HEK293T (cell line): ENCODE data around the gene USB1.

ENCODE experiments used
- CTCF ChIA-PET: fragments of 350-600 bp; formaldehyde crosslinking; extraction: SDS; loops from one replicate; lab custom pipeline; 2021; ENCODE audit warnings: antibody characterized with exemption, inconsistent platforms; lab: Yijun Ruan, JAX
- POLR2A ChIA-PET: fragments of 350-600 bp; formaldehyde crosslinking; extraction: SDS; loops from one replicate; lab custom pipeline; 2020; ENCODE audit warnings: antibody characterized with exemption, inconsistent platforms; lab: Yijun Ruan, JAX
- DNase-seq: peaks from one replicate; pipeline ENCODE4 v3.0.0; 2012; ENCODE audit warnings: mixed read lengths; ENCODE audit errors: extremely low spot score
- ARNT ChIP-seq: fragments of 450-650 bp; IDR thresholded peaks from 2 replicates; pipeline ENCODE4 v1.6.1; 2017; ENCODE audit warnings: mild to moderate bottlenecking
- BHLHE40 ChIP-seq: fragments of 450-650 bp; IDR thresholded peaks from 2 replicates; pipeline ENCODE4 v1.6.1; 2016; ENCODE audit warnings: mild to moderate bottlenecking, moderate library complexity, borderline replicate concordance
- CTBP1 ChIP-seq: fragments of 450-650 bp; IDR thresholded peaks from 2 replicates; pipeline ENCODE4 v1.6.1; 2016; ENCODE audit warnings: borderline replicate concordance
- ELF4 ChIP-seq: fragments of 450-650 bp; IDR thresholded peaks from 2 replicates; pipeline ENCODE4 v1.6.1; 2017; ENCODE audit warnings: antibody characterized with exemption
- FOXA1 ChIP-seq: fragments of 450-650 bp; IDR thresholded peaks from 2 replicates; pipeline ENCODE4 v1.6.1; 2016; ENCODE audit warnings: mild to moderate bottlenecking
- FOXK2 ChIP-seq: fragments of 450-650 bp; IDR thresholded peaks from 2 replicates; pipeline ENCODE4 v1.6.1; 2016; ENCODE audit warnings: mild to moderate bottlenecking
- FOXM1 ChIP-seq: fragments of 450-650 bp; IDR thresholded peaks from 2 replicates; pipeline ENCODE4 v1.6.1; 2017; ENCODE audit warnings: mild to moderate bottlenecking, borderline replicate concordance
- HDGF ChIP-seq: fragments of 450-650 bp; IDR thresholded peaks from 2 replicates; pipeline ENCODE4 v1.6.1; 2017; ENCODE audit warnings: antibody characterized with exemption, borderline replicate concordance
- L3MBTL2 ChIP-seq: fragments of 450-650 bp; conservative IDR thresholded peaks from 2 replicates; pipeline ENCODE4 v1.6.1; 2016; ENCODE audit warnings: mild to moderate bottlenecking
- LEF1 ChIP-seq: fragments of 450-650 bp; IDR thresholded peaks from 2 replicates; pipeline ENCODE4 v1.6.1; 2017; ENCODE audit warnings: mild to moderate bottlenecking, borderline replicate concordance
- NFRKB ChIP-seq: fragments of 450-650 bp; IDR thresholded peaks from 2 replicates; pipeline ENCODE4 v1.6.1; 2016; ENCODE audit warnings: mild to moderate bottlenecking, moderate library complexity
- SP1 ChIP-seq: fragments of 450-650 bp; IDR thresholded peaks from 2 replicates; pipeline ENCODE4 v1.6.1; 2017
- SUZ12 ChIP-seq: fragments of 450-650 bp; IDR thresholded peaks from 2 replicates; pipeline ENCODE4 v1.6.1; 2016; ENCODE audit warnings: mild to moderate bottlenecking
- TARDBP ChIP-seq: fragments of 450-650 bp; IDR thresholded peaks from 2 replicates; pipeline ENCODE4 v1.6.1; 2016
- ZNF384 ChIP-seq: fragments of 450-650 bp; IDR thresholded peaks from 2 replicates; pipeline ENCODE4 v1.6.1; 2016
- TF ChIP-seq, protein P1 (sequence below): fragments of 450-650 bp; IDR thresholded peaks from 2 replicates; pipeline ENCODE4 v1.6.1; 2016

USB1 gene

DNA sequence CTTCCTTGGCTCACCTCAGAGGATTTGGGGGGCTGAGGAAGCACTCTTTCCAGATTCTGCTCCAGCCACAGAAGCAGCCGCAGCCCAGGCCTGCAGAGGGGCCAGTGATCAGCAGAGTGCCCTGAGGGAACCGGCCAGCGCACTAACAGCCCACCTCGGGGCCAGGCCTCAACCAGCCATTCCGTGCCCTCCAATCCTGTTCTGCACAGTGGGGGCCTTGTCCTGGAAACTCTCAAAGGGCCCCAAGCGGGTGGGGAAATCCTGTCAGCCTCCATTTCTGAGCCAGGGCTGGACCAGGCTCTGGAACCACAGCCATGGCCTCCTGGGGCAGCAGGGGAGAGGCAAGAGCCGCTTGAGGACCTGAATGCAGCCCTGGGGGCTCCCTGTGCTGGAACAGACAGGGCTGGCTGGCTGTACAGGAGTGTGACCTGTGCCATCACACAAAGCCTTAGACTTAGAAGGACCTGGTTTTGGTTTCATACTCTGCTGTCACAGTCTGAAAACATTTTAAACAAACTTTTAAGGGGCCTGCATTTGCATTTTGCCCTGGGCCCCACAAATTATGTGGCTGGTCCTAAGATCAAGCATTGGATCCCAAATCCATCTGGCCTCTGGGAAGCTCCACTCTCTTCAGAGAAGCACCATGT lies 40.3 kb upstream of the USB1 start:
- POLR2A ChIA-PET: no interaction called here
- TF ChIP-seq ELF4 (no peak), FOXM1 (no peak), FOXK2 (no peak), ZNF384 (no peak), HDGF (no peak), NFRKB (no peak), BHLHE40 (no peak), SUZ12 (no peak), SP1 (no peak), ARNT (no peak), CTBP1 (no peak), FOXA1 (no peak), TARDBP (no peak), L3MBTL2 (no peak)
- TF ChIP-seq, protein P1, sequence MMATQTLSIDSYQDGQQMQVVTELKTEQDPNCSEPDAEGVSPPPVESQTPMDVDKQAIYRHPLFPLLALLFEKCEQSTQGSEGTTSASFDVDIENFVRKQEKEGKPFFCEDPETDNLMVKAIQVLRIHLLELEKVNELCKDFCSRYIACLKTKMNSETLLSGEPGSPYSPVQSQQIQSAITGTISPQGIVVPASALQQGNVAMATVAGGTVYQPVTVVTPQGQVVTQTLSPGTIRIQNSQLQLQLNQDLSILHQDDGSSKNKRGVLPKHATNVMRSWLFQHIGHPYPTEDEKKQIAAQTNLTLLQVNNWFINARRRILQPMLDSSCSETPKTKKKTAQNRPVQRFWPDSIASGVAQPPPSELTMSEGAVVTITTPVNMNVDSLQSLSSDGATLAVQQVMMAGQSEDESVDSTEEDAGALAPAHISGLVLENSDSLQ: no peak
- DNase-seq: no peak
- CTCF ChIA-PET: no interaction called here

DNA sequence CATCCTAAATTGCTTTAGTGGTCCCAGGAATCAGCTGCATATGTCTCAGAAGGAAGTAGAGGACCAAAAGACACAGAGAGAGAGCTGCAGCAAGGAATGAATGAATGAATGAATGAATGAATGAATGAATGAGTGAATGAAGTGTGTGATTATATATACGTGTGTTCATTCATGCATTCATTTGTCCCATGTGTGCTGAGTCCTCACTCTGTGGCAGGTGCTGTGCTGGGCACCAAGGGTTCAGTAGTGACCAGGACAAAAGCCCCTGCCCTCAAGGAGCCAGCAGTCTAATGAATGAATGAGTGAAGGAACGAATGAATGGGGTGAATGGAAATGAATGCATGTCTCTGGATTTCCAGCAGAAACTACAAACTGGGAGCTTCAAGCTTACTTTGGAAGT lies 39.7 kb upstream of the USB1 start:
- no peak for DNase-seq
- POLR2A ChIA-PET: no interaction called here
- no peak for TF ChIP-seq SP1
- TF ChIP-seq ZNF384: no peak
- TF ChIP-seq BHLHE40: no peak
- TF ChIP-seq FOXA1: no peak
- TF ChIP-seq FOXK2: no peak
- TF ChIP-seq TARDBP: no peak
- TF ChIP-seq ARNT: no peak
- TF ChIP-seq NFRKB: no peak
- TF ChIP-seq L3MBTL2: no peak
- no peak for TF ChIP-seq HDGF
- TF ChIP-seq SUZ12: no peak
- TF ChIP-seq CTBP1: no peak
- TF ChIP-seq FOXM1: no peak
- TF ChIP-seq, protein P1: no peak
- TF ChIP-seq LEF1: no peak
- no peak for TF ChIP-seq ELF4
- CTCF ChIA-PET: interaction anchor here (0.7 kb wide), 1 partner anchor 10 kb away, joined by 3 read pairs; the partner anchor contains the start of gene CNGB1

DNA sequence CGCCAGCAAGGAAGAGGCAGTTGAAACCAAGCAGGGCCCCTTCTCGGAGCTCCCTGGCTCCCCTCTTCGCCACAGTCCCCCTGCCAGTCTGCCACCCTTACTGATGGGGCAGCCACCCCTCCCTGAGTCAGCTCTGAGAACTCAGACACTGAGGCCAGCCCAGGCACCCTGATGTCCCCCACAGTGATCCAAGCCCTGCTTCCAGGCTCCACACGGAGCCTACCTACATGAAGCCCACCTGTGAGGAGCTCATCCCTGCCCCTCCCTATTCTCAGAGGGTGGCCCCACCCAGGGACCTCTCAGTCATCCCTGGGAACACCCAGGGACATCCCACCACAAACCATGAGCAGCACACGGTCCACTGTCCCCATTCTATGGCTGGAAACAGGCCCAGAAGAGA lies 39.2 kb upstream of the USB1 start:
- no peak for TF ChIP-seq NFRKB
- POLR2A ChIA-PET: no interaction called here
- CTCF ChIA-PET: interaction anchor here (0.7 kb wide), 1 partner anchor 9 kb away, joined by 3 read pairs; the partner anchor contains the start of gene CNGB1
- DNase-seq: no peak

DNA sequence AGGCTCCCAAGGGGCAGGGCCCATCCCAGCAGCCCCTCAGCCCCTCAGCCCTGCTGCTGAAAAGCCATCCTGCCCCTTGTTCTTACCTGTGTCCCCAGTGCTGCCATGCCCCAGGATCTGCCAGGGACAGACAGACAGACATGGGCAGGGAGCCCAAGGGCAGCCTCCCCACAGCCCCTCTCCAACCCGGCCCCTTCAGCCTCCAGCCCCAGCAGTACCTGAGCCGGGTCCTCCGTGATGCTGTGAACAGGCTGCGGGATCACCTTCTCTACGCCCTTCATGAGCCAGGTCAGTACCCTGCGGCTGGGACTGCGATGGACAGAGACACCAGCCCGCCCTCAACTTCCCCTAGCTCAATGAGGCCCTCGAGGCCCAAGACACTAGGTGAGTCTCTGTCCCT lies 38.5 kb upstream of the USB1 start:
- no peak for TF ChIP-seq CTBP1
- TF ChIP-seq NFRKB: no peak
- no peak for TF ChIP-seq HDGF
- TF ChIP-seq FOXM1: no peak
- no peak for TF ChIP-seq SP1
- TF ChIP-seq ZNF384: no peak
- no peak for TF ChIP-seq FOXA1
- TF ChIP-seq TARDBP: no peak
- no peak for TF ChIP-seq BHLHE40
- TF ChIP-seq ARNT: no peak
- no peak for DNase-seq
- ChIA-PET CTCF (no interaction called here), POLR2A (no interaction called here)

DNA sequence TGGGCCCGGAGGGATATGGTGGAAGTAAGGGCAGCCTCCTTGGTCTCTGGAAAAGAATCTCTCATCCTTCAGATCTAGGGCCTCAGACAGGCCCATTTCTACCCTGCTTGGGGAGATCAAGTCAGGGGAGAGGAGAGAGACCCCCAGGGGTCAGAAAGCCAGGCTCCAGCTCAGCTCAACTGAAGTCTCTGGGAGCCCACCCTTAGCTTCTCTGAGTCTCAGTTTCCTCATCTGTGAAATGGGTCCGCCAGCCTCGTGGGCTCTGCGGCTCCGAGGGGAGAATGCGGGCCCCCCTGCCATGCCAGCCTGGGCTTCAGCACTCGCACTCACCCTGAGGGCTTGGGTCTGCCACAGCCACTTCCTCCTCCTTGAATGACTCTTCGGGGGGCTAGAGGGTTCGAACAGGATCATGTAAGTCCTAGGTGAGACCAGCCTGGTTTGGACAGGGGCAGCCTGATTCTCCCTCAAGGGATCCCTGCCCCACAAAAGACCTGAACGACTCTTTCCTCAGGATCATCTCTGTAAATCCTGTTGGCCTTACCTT lies 37.0 kb upstream of the USB1 start:
- CTCF ChIA-PET: no interaction called here
- no peak for TF ChIP-seq SP1
- no peak for TF ChIP-seq BHLHE40
- no peak for TF ChIP-seq FOXA1
- TF ChIP-seq SUZ12: no peak
- no peak for TF ChIP-seq FOXM1
- TF ChIP-seq ARNT: no peak
- TF ChIP-seq L3MBTL2: no peak
- no peak for TF ChIP-seq CTBP1
- TF ChIP-seq HDGF: no peak
- no peak for TF ChIP-seq ELF4
- no peak for TF ChIP-seq LEF1
- POLR2A ChIA-PET: no interaction called here
- DNase-seq: no peak

DNA sequence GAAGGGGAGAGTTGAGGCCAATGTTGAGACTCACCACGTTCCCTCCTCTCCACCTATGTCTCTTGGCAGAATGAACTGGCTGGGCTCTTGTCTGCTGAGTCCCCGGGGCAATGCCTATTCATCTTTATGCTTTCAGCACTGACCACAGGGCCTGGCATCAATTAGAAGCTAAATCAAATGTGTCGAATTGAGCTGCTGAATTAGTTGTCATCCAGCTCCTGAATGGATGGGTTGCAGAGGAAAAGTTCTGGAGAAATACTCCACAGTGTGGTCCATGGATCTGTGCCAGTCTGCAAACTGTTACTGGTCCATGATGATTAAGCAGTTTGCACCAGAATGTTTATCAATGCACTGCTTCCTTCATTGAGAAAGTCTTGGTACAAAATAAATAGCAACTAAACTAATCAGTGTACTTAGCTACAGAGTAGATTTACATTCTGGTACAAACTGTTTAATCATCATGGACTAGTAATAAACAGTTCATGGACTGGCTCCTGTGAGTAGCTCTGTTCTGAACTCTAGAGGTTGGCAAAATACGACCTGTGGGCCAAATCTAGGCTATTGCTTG lies 34.9 kb upstream of the USB1 start:
- no peak for DNase-seq
- TF ChIP-seq FOXA1 (no peak), SUZ12 (no peak), TARDBP (no peak)
- ChIA-PET CTCF (no interaction called here), POLR2A (interaction anchor here (1.1 kb wide), 1 partner anchor 163 kb away, joined by 3 read pairs; the partner anchor contains the start of gene CFAP20)

DNA sequence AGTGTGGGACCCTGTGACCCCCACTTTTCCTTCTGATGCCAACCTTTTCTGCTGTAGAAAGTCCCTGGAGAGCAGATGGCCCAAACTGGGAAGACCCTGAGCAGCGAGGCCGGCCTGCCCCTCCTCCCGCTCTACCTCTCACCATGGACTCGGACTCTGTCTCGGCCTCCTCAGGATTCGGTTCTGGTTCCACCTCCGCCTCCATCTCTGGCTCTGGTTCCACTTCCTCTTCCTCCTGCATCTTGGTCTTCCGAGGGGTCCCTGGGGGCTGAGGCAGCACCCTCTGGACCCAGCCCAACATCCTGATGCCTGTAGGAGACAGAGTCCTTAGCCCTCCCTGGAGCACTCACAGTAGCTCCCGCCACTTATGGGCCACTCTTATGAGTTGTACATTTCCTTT lies 34.2 kb upstream of the USB1 start:
- TF ChIP-seq HDGF (no peak), LEF1 (no peak), TARDBP (no peak), FOXA1 (no peak), SP1 (no peak), CTBP1 (no peak), NFRKB (no peak), FOXM1 (no peak), BHLHE40 (no peak), FOXK2 (no peak), ZNF384 (no peak), SUZ12 (no peak)
- TF ChIP-seq, protein P1: no peak
- ChIA-PET CTCF (interaction anchor here (0.5 kb wide), 1 partner anchor 658 kb away, joined by 3 read pairs; no protein-coding TSS in a partner anchor), POLR2A (no interaction called here)
- no peak for DNase-seq
